SK-N-SH treated with all-trans-retinoic acid at 6 μM for 48 hours (cell line): ENCODE measurements around the gene AGR3.

Experiments used
- ATAC-seq: fragments of 200-7000 bp; cut with Tn5 transposase; 3 replicates; pipeline ENCODE4 v1.9.1; 2020; ENCODE audit warnings: mild to moderate bottlenecking, moderate library complexity
- ARNTL ChIP-seq: fragments of 450-650 bp; formaldehyde crosslinking; IDR thresholded peaks from 2 replicates; pipeline ENCODE4 v1.5.0; 2020; ENCODE audit warnings: low read depth, mild to moderate bottlenecking, moderate library complexity, borderline replicate concordance
- BACH2 ChIP-seq: fragments of 250-450 bp; sonication (Bioruptor Pico); IDR thresholded peaks from 2 replicates; pipeline ENCODE4 v1.9.0; 2021; ENCODE audit warnings: mild to moderate bottlenecking, borderline replicate concordance
- CSDC2 ChIP-seq: fragments of 250-450 bp; sonication (Bioruptor Pico); IDR thresholded peaks from 2 replicates; pipeline ENCODE4 v1.5.0; 2020; ENCODE audit warnings: mild to moderate bottlenecking, moderate library complexity
- ESRRG ChIP-seq: fragments of 250-450 bp; sonication (Bioruptor Pico); IDR thresholded peaks from 2 replicates; pipeline ENCODE4 v1.6.1; 2021; ENCODE audit warnings: mild to moderate bottlenecking
- GLIS3 ChIP-seq: fragments of 250-450 bp; sonication (Bioruptor Pico); IDR thresholded peaks from 2 replicates; pipeline ENCODE4 v1.5.0; 2020; ENCODE audit warnings: mild to moderate bottlenecking, moderate library complexity
- ISL1 ChIP-seq: fragments of 250-450 bp; sonication (Bioruptor Pico); IDR thresholded peaks from 2 replicates; pipeline ENCODE4 v2.1.2; 2022; ENCODE audit warnings: mild to moderate bottlenecking, moderate library complexity
- OSR1 ChIP-seq: fragments of 250-450 bp; sonication (Bioruptor Pico); IDR thresholded peaks from 2 replicates; pipeline ENCODE4 v1.8.0; 2022; ENCODE audit warnings: moderate library complexity, mild to moderate bottlenecking, inconsistent platforms
- PATZ1 ChIP-seq: fragments of 250-450 bp; sonication (Bioruptor Pico); IDR thresholded peaks from 2 replicates; pipeline ENCODE4 v1.8.0; 2020; ENCODE audit warnings: mild to moderate bottlenecking, moderate library complexity, borderline replicate concordance
- POU6F1 ChIP-seq: fragments of 250-450 bp; sonication (Bioruptor Pico); IDR thresholded peaks from 2 replicates; pipeline ENCODE4 v1.8.0; 2021; ENCODE audit warnings: low read depth, mild to moderate bottlenecking, moderate library complexity, borderline replicate concordance
- PPARA ChIP-seq: fragments of 250-450 bp; sonication (Bioruptor Pico); IDR thresholded peaks from 2 replicates; pipeline ENCODE4 v1.5.0; 2020; ENCODE audit warnings: mild to moderate bottlenecking, borderline replicate concordance
- RARB ChIP-seq: fragments of 250-450 bp; sonication (Bioruptor Pico); IDR thresholded peaks from 2 replicates; pipeline ENCODE4 v1.8.0; 2021; ENCODE audit warnings: mild to moderate bottlenecking, moderate library complexity
- SNAI2 ChIP-seq: fragments of 250-450 bp; sonication (Bioruptor Pico); IDR thresholded peaks from 2 replicates; pipeline ENCODE4 v1.5.0; 2020; ENCODE audit warnings: mild to moderate bottlenecking, moderate library complexity
- TOX ChIP-seq: fragments of 250-450 bp; sonication (Bioruptor Pico); IDR thresholded peaks from 2 replicates; pipeline ENCODE4 v1.8.0; 2021; ENCODE audit warnings: mild to moderate bottlenecking, moderate library complexity, borderline replicate concordance
- ZC3H10 ChIP-seq: fragments of 250-450 bp; sonication (Bioruptor Pico); IDR thresholded peaks from 2 replicates; pipeline ENCODE4 v1.5.1; 2021; ENCODE audit warnings: mild to moderate bottlenecking, moderate library complexity
- ZFP3 ChIP-seq: fragments of 250-450 bp; sonication (Bioruptor Pico); IDR thresholded peaks from 2 replicates; pipeline ENCODE4 v1.5.0; 2020; ENCODE audit warnings: mild to moderate bottlenecking, moderate library complexity
- ZFP30 ChIP-seq: fragments of 450-650 bp; formaldehyde crosslinking; IDR thresholded peaks from 2 replicates; pipeline ENCODE4 v1.5.0; 2022; ENCODE audit warnings: mild to moderate bottlenecking, moderate library complexity
- ZNF565 ChIP-seq: fragments of 450-650 bp; formaldehyde crosslinking; conservative IDR thresholded peaks from 2 replicates; pipeline ENCODE4 v1.5.0; 2020; ENCODE audit warnings: low read depth, mild to moderate bottlenecking, moderate library complexity
- ZNF70 ChIP-seq: fragments of 450-650 bp; formaldehyde crosslinking; IDR thresholded peaks from 2 replicates; pipeline ENCODE4 v1.5.0; 2020; ENCODE audit warnings: mild to moderate bottlenecking, moderate library complexity
- ZNF8 ChIP-seq: fragments of 450-650 bp; formaldehyde crosslinking; IDR thresholded peaks from 2 replicates; pipeline ENCODE4 v1.5.0; 2020; ENCODE audit warnings: mild to moderate bottlenecking, moderate library complexity
- TF ChIP-seq, protein P1 (sequence below): fragments of 250-450 bp; sonication (Bioruptor Pico); IDR thresholded peaks from 2 replicates; pipeline ENCODE4 v1.5.0; 2020; ENCODE audit warnings: mild to moderate bottlenecking, moderate library complexity
- TF ChIP-seq, protein P2 (sequence below): fragments of 250-450 bp; sonication (Bioruptor Pico); IDR thresholded peaks from 2 replicates; pipeline ENCODE4 v1.5.1; 2020; ENCODE audit warnings: low read depth, mild to moderate bottlenecking, moderate library complexity
- TF ChIP-seq, protein P3 (sequence below): fragments of 250-450 bp; sonication (Bioruptor Pico); IDR thresholded peaks from 2 replicates; pipeline ENCODE4 v1.5.1; 2021; ENCODE audit warnings: mild to moderate bottlenecking, moderate library complexity

AGR3 gene

GRCh38 chr7:16891338-16891737 lies 9.6 kb upstream of the AGR3 start:
- TF ChIP-seq ISL1 (CRISPR knock-in tag) (no peak), ZNF70 (CRISPR knock-in tag) (no peak), ARNTL (CRISPR knock-in tag) (no peak), PATZ1 (CRISPR knock-in tag) (no peak), POU6F1 (no peak)
- TF ChIP-seq, protein P1, sequence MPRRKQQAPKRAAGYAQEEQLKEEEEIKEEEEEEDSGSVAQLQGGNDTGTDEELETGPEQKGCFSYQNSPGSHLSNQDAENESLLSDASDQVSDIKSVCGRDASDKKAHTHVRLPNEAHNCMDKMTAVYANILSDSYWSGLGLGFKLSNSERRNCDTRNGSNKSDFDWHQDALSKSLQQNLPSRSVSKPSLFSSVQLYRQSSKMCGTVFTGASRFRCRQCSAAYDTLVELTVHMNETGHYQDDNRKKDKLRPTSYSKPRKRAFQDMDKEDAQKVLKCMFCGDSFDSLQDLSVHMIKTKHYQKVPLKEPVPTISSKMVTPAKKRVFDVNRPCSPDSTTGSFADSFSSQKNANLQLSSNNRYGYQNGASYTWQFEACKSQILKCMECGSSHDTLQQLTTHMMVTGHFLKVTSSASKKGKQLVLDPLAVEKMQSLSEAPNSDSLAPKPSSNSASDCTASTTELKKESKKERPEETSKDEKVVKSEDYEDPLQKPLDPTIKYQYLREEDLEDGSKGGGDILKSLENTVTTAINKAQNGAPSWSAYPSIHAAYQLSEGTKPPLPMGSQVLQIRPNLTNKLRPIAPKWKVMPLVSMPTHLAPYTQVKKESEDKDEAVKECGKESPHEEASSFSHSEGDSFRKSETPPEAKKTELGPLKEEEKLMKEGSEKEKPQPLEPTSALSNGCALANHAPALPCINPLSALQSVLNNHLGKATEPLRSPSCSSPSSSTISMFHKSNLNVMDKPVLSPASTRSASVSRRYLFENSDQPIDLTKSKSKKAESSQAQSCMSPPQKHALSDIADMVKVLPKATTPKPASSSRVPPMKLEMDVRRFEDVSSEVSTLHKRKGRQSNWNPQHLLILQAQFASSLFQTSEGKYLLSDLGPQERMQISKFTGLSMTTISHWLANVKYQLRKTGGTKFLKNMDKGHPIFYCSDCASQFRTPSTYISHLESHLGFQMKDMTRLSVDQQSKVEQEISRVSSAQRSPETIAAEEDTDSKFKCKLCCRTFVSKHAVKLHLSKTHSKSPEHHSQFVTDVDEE (CRISPR knock-in tag) = no peak
- TF ChIP-seq, all 23 proteins: peak for 0
- peak; percentile 79 for ATAC-seq

- ATAC-seq = no peak
- TF ChIP-seq BACH2 (CRISPR knock-in tag) = no peak
- no peak for TF ChIP-seq ARNTL (CRISPR knock-in tag)
- no peak for TF ChIP-seq ZC3H10 (CRISPR knock-in tag)
- no peak for TF ChIP-seq ZNF8 (CRISPR knock-in tag)
- TF ChIP-seq PATZ1 (CRISPR knock-in tag) = no peak
- no peak for TF ChIP-seq ZNF565 (CRISPR knock-in tag)
- TF ChIP-seq ISL1 (CRISPR knock-in tag) = no peak
- TF ChIP-seq POU6F1 = no peak
- TF ChIP-seq ESRRG = no peak
- TF ChIP-seq ZNF70 (CRISPR knock-in tag) = no peak
- no peak for TF ChIP-seq RARB (CRISPR knock-in tag)
- TF ChIP-seq SNAI2 (CRISPR knock-in tag) = no peak
- TF ChIP-seq GLIS3 = no peak
- no peak for TF ChIP-seq TOX (CRISPR knock-in tag)
- TF ChIP-seq, protein P2, sequence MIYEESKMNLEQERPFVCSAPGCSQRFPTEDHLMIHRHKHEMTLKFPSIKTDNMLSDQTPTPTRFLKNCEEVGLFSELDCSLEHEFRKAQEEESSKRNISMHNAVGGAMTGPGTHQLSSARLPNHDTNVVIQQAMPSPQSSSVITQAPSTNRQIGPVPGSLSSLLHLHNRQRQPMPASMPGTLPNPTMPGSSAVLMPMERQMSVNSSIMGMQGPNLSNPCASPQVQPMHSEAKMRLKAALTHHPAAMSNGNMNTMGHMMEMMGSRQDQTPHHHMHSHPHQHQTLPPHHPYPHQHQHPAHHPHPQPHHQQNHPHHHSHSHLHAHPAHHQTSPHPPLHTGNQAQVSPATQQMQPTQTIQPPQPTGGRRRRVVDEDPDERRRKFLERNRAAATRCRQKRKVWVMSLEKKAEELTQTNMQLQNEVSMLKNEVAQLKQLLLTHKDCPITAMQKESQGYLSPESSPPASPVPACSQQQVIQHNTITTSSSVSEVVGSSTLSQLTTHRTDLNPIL = no peak
Observed at GRCh38 chr7:16889851-16890415, 8.2 kb upstream of the AGR3 start.

- no peak for ATAC-seq
- TF ChIP-seq, protein P3, sequence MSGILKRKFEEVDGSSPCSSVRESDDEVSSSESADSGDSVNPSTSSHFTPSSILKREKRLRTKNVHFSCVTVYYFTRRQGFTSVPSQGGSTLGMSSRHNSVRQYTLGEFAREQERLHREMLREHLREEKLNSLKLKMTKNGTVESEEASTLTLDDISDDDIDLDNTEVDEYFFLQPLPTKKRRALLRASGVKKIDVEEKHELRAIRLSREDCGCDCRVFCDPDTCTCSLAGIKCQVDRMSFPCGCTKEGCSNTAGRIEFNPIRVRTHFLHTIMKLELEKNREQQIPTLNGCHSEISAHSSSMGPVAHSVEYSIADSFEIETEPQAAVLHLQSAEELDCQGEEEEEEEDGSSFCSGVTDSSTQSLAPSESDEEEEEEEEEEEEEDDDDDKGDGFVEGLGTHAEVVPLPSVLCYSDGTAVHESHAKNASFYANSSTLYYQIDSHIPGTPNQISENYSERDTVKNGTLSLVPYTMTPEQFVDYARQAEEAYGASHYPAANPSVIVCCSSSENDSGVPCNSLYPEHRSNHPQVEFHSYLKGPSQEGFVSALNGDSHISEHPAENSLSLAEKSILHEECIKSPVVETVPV = no peak
- TF ChIP-seq ISL1 (CRISPR knock-in tag) (no peak), POU6F1 (no peak), ZFP30 (no peak), CSDC2 (CRISPR knock-in tag) (no peak), PPARA (no peak), OSR1 (CRISPR knock-in tag) (no peak), SNAI2 (CRISPR knock-in tag) (no peak), ZFP3 (CRISPR knock-in tag) (no peak), BACH2 (CRISPR knock-in tag) (no peak), ZNF8 (CRISPR knock-in tag) (no peak)
- TF ChIP-seq, protein P2 = no peak
Observed at GRCh38 chr7:16889305-16889704, 7.5 kb upstream of the AGR3 start.
